Mesenchymal stem cell (in vitro differentiated cells and primary cell): Measurements from ENCODE around the gene USP24.

ENCODE experiments used
- DNase-seq: peaks from one replicate; pipeline ENCODE4 v3.0.0-alpha.2; 2013
- H2AFZ ChIP-seq: one replicate; pipeline ENCODE4 v1.6.1; 2013; ENCODE audit warnings: low read depth, mild to moderate bottlenecking, control low read depth, inconsistent platforms, low read length, moderate library complexity
- H2AK5ac ChIP-seq: 2 replicates; pipeline ENCODE4 v1.6.1; 2013; ENCODE audit warnings: low read length, moderate library complexity, mild to moderate bottlenecking, inconsistent platforms; ENCODE audit not compliant: severe bottlenecking
- H2BK120ac ChIP-seq: one replicate; pipeline ENCODE4 v1.6.1; 2013; ENCODE audit warnings: low read depth, mild to moderate bottlenecking, inconsistent platforms, low read length, moderate library complexity
- H2BK12ac ChIP-seq, 2 experiments: one replicate each; pipeline ENCODE4 v1.6.1; 2013; ENCODE audit warnings: inconsistent platforms in 2 of 2, low read length in 2 of 2, mild to moderate bottlenecking in 2 of 2, moderate library complexity in 2 of 2, control low read depth in 1 of 2
- H2BK15ac ChIP-seq: one replicate; pipeline ENCODE4 v1.6.1; 2013; ENCODE audit warnings: mild to moderate bottlenecking, low read depth, inconsistent platforms; ENCODE audit not compliant: poor library complexity, severe bottlenecking
- H2BK5ac ChIP-seq: 2 replicates; pipeline ENCODE4 v1.6.1; 2013; ENCODE audit warnings: low read depth, mild to moderate bottlenecking, low read length, control low read depth, inconsistent platforms; ENCODE audit not compliant: poor library complexity, severe bottlenecking
- H3K14ac ChIP-seq, 2 experiments: one replicate each; pipeline ENCODE4 v1.6.1; 2013; ENCODE audit warnings: inconsistent platforms in 2 of 2, low read length in 2 of 2, control low read depth in 1 of 2, mild to moderate bottlenecking in 1 of 2, moderate library complexity in 1 of 2
- H3K18ac ChIP-seq, 2 experiments: one replicate each; pipeline ENCODE4 v1.6.1; 2013; ENCODE audit warnings: inconsistent platforms in 2 of 2, low read length in 2 of 2, control low read depth in 1 of 2, low read depth in 1 of 2, mild to moderate bottlenecking in 1 of 2
- H3K23ac ChIP-seq, 2 experiments: one replicate each; pipeline ENCODE4 v1.6.1; 2013; ENCODE audit warnings: inconsistent platforms in 2 of 2, low read length in 2 of 2, mild to moderate bottlenecking in 2 of 2, moderate library complexity in 2 of 2, control low read depth in 1 of 2
- H3K27ac ChIP-seq: 2 replicates; pipeline ENCODE4 v1.5.1; 2013; ENCODE audit warnings: mild to moderate bottlenecking, moderate library complexity, low read length, control low read depth, inconsistent platforms; ENCODE audit not compliant: poor library complexity, severe bottlenecking
- H3K27me3 ChIP-seq, 2 experiments: 2 replicates each; pipeline versions ENCODE4 v1.6.1 to v1.7.0; 2013; ENCODE audit warnings: low read length in 2 of 2, mild to moderate bottlenecking in 2 of 2, moderate library complexity in 2 of 2, control low read depth in 1 of 2, inconsistent platforms in 1 of 2; ENCODE audit not compliant: control insufficient read depth in 1 of 2, insufficient read depth in 1 of 2
- H3K36me3 ChIP-seq, 2 experiments: 2 replicates each; pipeline versions ENCODE4 v1.6.1 to v1.7.0; 2013; ENCODE audit warnings: low read length in 2 of 2, control low read depth in 1 of 2, inconsistent platforms in 1 of 2, low read depth in 1 of 2, mild to moderate bottlenecking in 1 of 2; ENCODE audit not compliant: insufficient read depth in 2 of 2, control insufficient read depth in 1 of 2
- H3K4ac ChIP-seq, 2 experiments: one replicate each; pipeline ENCODE4 v1.6.1; 2013; ENCODE audit warnings: inconsistent platforms in 2 of 2, low read length in 2 of 2, mild to moderate bottlenecking in 2 of 2, moderate library complexity in 2 of 2, control low read depth in 1 of 2, low read depth in 1 of 2
- H3K4me1 ChIP-seq: 2 replicates; pipeline ENCODE4 v1.6.1; 2013; ENCODE audit warnings: low read depth, low read length, control low read depth; ENCODE audit not compliant: control insufficient read depth, insufficient read depth
- H3K4me2 ChIP-seq: 2 replicates; pipeline ENCODE4 v1.6.1; 2013; ENCODE audit warnings: low read length, mild to moderate bottlenecking, inconsistent platforms; ENCODE audit not compliant: poor library complexity, severe bottlenecking
- H3K4me3 ChIP-seq, 2 experiments: 2 replicates each; pipeline versions ENCODE4 v1.5.1 to v1.7.0; 2013; ENCODE audit warnings: low read length in 2 of 2, mild to moderate bottlenecking in 2 of 2, control low read depth in 1 of 2, low read depth in 1 of 2; ENCODE audit not compliant: insufficient read depth in 1 of 2
- H3K79me1 ChIP-seq: replicated peaks from 2 replicates; pipeline ENCODE4 v1.6.1; 2013; ENCODE audit warnings: mild to moderate bottlenecking, control low read depth, low read length, inconsistent platforms; ENCODE audit not compliant: poor library complexity, severe bottlenecking
- H3K9ac ChIP-seq: 2 replicates; pipeline ENCODE4 v1.7.0; 2013; ENCODE audit warnings: mild to moderate bottlenecking, low read length, moderate library complexity
- H3K9me3 ChIP-seq: 2 replicates; pipeline ENCODE4 v1.7.0; 2013; ENCODE audit warnings: mild to moderate bottlenecking, low read length; ENCODE audit not compliant: control insufficient read depth
- H4K8ac ChIP-seq: one replicate; pipeline ENCODE4 v1.6.1; 2013; ENCODE audit warnings: inconsistent platforms, mild to moderate bottlenecking, low read length, moderate library complexity
- H4K91ac ChIP-seq: one replicate; pipeline ENCODE4 v1.6.1; 2013; ENCODE audit warnings: mild to moderate bottlenecking, low read length, inconsistent platforms
- WGBS: methylation state at CpG from one replicate; pipeline ENCODE4 v1.1.7; 2013; ENCODE audit warnings: mixed read lengths; 5-methylcytosine and 5-hydroxymethylcytosine counted together

Gene USP24

DNA sequence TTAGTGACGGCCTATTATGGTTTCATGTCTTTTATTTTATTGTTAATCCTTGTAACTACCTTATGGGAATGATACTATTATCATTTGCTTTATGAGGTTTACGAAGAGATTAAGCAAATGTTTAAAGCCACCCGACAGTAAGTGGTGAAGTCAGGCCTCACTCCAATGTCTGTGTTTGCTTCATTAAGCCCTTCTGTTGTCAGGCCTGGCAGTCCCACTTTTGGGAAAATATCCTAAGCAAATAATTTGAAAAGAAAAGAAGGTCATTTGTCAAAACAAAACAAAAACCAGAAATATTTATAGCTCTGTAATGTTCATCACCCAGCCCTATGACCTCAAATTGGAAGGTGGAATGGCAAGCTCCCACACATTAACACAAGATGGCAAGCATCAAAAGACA lies 40.7 kb upstream of the USP24 start:
- Histone ChIP-seq H4K91ac (no peak overlapping the region), H3K27ac (no peak overlapping the region), H3K4me3 (no peak overlapping the region), H3K23ac (no peak overlapping the region), H2AFZ (no peak overlapping the region), H3K14ac (no peak overlapping the region), H3K79me1 (no peaks in the 10 kb centered on the region), H3K27me3 (no peaks in the 10 kb centered on the region), H4K8ac (no peak overlapping the region), H3K4me1 (peaks cover 3% of the 10 kb centered on the region), H3K9ac (no peak overlapping the region), H3K18ac (no peak overlapping the region), H2AK5ac (no peak overlapping the region), H2BK120ac (no peak overlapping the region), H3K4me2 (no peak overlapping the region), H3K36me3 (no peaks in the 10 kb centered on the region), H2BK5ac (no peak overlapping the region), H3K4ac (no peak overlapping the region), H2BK15ac (no peak overlapping the region), H3K9me3 (no peaks in the 10 kb centered on the region), H2BK12ac (no peak overlapping the region)
- 100% methylated on average over 3 of the region's 3 CpGs for WGBS
- DNase-seq: no peak

DNA sequence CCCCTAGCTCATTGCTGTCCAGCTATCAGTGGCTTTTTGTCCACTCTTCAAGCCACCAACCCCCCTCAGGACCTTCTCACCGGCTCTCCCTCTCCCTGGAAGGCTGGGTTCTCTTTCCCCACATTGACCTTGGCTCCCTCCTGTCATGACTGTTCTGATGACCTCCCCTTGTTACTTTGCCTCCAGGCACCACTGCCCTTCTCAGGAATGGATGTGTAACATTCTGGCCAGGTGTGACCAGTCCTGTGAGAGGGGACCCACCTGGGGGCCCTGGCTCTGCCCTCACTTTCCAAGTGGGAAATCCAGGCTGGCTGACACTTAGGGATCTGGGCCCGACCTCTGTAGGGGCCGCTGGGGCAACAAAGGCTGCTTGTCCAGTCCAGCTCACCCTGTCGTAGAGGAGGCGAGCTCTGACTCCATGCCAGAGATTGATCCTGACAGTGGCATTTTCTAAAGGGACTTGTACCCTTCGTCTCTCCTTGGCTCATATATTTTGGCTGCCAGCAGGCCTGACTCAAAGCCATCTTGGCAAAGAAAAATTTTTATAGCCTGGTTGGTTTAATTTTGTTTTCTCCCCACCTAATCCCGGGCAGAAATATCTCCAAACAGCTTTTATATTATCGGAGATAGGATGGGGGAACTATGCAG lies 37.9 kb upstream of the USP24 start:
- Histone ChIP-seq H3K36me3 (no peaks in the 10 kb centered on the region), H2BK120ac (no peak overlapping the region), H3K4ac (no peak overlapping the region), H3K9ac (no peak overlapping the region), H3K9me3 (no peaks in the 10 kb centered on the region), H4K91ac (no peak overlapping the region), H2AFZ (no peak overlapping the region), H3K4me3 (no peak overlapping the region), H3K27ac (no peak overlapping the region), H2BK12ac (no peak overlapping the region), H2BK15ac (no peak overlapping the region), H2AK5ac (no peak overlapping the region), H3K27me3 (no peaks in the 10 kb centered on the region), H3K79me1 (no peaks in the 10 kb centered on the region), H3K14ac (no peak overlapping the region), H3K4me2 (no peak overlapping the region), H2BK5ac (no peak overlapping the region), H3K18ac (no peak overlapping the region), H3K23ac (no peak overlapping the region), H3K4me1 (peaks cover 1% of the 10 kb centered on the region), H4K8ac (no peak overlapping the region)
- 76% methylated on average over 6 of the region's 8 CpGs for WGBS
- DNase-seq: no peak

DNA sequence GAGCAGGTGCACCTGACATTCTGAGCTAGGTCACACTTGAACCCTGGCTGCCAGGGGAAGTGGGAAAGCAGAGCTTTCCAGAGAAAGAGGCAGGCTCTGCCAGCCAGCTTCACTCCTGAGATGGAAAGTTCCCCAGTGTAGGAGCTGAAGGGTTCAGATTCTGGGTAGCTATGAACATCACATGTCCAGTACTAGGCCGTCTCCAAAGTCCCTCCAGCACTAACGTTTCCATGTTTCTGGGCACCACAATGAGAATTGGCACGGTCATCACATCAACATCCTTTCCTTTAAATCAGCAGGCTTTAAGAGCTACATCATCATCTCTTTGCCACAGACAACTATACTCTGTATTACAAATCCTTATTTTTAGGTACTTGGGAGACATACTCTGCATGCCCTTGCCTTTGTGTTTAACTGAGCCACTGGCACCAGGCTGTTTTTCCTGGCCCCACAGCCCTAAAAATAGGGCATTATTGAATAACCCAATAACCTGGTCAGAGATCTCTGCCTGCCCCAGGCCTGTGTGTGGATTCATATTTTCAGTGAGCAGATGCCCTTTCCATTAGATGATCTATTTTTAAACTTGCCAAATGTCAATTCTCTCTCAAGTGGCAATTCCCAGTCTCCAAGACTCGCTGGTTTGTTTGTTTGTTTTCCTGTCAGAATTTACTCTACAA lies 35.4 kb upstream of the USP24 start:
- Histone ChIP-seq H2BK120ac (no peak overlapping the region), H3K23ac (no peak overlapping the region), H3K18ac (no peak overlapping the region), H3K27ac (no peak overlapping the region), H3K4me1 (no peaks in the 10 kb centered on the region), H3K4me3 (no peak overlapping the region), H4K91ac (no peak overlapping the region), H4K8ac (no peak overlapping the region), H3K4ac (no peak overlapping the region), H2BK5ac (no peak overlapping the region), H3K27me3 (no peaks in the 10 kb centered on the region), H2AFZ (no peak overlapping the region), H3K79me1 (no peaks in the 10 kb centered on the region), H3K9me3 (no peaks in the 10 kb centered on the region), H2BK15ac (no peak overlapping the region), H2AK5ac (no peak overlapping the region), H2BK12ac (no peak overlapping the region), H3K9ac (no peak overlapping the region), H3K14ac (no peak overlapping the region), H3K4me2 (no peak overlapping the region), H3K36me3 (no peaks in the 10 kb centered on the region)
- WGBS: 95% methylated on average over 3 of the region's 4 CpGs
- DNase-seq: no peak

DNA sequence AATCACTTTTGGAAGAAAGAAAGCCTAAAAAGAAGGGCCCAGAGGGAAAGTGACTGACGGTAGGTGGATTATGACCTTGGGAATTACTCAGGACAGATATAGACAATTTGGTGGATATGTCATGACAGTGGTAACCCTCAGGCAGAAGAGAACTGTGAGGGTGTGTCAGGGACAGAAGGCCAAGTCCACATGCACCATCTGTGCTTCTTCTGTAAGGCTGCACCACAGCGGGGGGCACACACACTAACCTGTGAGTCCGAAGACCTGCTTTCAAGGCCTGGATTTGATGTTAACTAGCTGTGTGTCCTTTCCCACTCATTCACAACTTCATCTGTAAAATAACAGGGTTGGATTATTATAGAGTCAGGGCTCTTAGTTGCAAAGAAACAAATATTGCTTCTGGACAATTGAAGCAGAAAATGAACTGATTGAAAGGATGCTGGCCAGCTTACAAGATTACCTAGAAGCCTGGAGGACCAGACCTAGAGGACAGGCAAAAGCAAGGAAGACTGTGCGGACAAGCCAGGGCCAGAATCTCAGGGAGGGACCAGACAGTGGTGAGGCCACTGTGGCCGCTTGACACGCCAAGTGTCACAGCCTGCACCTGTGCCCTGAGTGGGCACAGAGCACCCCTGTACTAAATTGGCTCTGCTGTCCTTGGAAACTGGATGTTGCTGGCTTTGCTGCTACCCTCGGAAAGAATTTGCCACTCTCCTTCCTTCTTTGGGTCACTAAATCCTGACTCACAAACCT lies 34.7 kb upstream of the USP24 start:
- Histone ChIP-seq H4K8ac (no peak overlapping the region), H2BK12ac (no peak overlapping the region), H3K14ac (no peak overlapping the region), H3K4me3 (no peak overlapping the region), H3K23ac (no peak overlapping the region), H3K79me1 (no peaks in the 10 kb centered on the region), H2AFZ (no peak overlapping the region), H3K4me1 (no peaks in the 10 kb centered on the region), H3K27me3 (no peaks in the 10 kb centered on the region), H3K18ac (no peak overlapping the region), H4K91ac (no peak overlapping the region), H3K36me3 (no peaks in the 10 kb centered on the region), H3K4ac (no peak overlapping the region), H3K27ac (no peak overlapping the region), H3K9ac (no peak overlapping the region), H2BK120ac (no peak overlapping the region), H2AK5ac (no peak overlapping the region), H3K4me2 (no peak overlapping the region), H3K9me3 (no peaks in the 10 kb centered on the region), H2BK5ac (no peak overlapping the region), H2BK15ac (no peak overlapping the region)
- WGBS: 82% methylated on average over 6 of the region's 7 CpGs
- no peak for DNase-seq
